Measurements from ENCODE around the gene SMIM20.

Gene SMIM20

DNA sequence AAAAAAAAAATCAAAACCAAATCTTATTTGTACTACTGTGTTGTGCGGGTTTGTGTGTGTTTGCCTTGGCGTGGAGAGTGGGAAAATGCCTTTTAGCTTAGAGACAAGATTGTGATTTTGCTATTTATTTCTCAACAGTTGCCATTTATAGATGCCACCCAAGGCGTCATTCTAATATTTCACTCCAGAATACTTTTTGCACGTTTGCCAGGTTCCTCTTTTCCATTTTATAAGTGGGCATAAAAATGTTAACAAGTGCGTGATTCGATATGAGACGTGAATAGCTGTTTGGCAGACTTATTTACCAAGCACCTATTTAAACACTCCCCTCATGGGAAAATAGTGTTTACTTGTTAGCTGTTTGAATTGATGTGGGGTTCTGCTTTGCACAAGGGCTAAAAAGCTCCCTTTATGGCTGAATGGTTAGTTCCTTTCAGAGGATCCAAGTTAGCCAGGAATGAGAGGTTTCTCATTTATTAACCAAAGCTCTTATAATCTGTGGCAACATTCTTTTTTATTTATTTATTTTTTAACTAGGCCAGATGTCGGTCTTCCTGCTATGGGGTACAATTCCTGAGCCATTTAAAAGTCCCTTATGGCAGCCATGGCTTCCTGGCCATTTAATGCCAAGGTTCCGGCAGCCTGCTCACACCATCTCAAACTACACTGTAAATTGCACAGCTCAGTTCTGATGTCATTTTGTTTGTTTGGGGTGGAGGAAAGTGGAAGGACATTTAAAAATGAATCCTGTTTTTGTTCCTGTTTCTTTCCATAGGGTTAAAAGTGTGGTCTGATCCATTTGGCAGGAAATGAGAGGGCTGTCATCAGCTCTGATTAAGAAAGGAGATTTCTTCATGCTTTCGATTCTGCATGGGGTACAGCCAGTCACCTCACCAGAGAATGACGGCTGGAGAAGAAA, 14.6 kb downstream of the SMIM20 start:
- DNase-seq: no peak

DNA sequence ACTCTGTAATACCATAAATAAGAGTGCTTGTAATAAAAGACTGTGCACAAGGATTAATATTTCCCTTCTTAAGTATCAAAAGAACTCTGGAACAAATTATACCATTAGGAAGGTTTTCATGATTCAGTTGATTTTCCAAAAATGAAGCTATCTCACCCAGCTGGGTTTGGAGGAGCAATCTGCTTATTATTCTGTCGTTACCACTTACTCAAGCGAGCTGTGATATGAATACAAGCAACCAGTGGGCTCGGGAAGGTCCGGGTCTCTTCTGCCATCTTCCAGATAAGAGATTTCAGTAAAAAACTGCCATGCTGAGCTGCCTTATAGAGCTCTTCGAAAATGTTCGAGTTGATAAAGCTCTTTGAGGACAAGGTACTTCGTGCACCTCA, 15.3 kb downstream of the SMIM20 start:
- DNase-seq: no peak

DNA sequence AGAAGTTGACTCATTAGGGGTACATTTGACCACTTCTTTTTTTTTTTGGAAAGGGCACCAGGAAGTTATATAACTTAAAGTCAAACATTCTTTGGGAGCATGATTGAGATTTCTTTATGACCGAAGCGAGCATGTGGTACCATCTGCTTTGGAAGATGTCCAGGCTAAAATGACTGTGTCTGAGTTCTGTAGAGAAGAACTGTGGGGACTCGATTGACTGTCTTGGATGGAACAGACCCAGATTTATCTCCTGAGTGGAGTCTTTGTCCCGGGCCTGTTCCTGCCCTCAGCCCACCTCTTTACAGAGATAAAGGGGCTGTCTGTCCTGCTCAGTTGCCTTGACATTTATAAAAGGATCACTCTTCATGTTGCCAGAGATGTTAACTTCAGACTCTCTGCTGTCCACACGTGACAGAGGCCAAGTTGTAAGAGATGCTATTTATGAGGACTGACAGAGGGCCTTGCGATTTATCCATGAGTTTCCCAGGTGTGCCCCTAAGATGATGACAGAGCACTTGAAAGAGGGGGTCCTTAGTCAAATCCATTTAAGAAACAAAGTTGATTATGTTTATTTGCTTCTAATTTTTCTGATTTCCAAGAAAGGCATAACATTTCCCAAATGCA, 16.8 kb downstream of the SMIM20 start:
- no peak for DNase-seq

GRCh38 chr4:25936696-25937095, 22.7 kb downstream of the SMIM20 start:
- DNase-seq: no peak

- DNase-seq: no peak
Observed at GRCh38 chr4:25937801-25938200, 23.8 kb downstream of the SMIM20 start.

DNA sequence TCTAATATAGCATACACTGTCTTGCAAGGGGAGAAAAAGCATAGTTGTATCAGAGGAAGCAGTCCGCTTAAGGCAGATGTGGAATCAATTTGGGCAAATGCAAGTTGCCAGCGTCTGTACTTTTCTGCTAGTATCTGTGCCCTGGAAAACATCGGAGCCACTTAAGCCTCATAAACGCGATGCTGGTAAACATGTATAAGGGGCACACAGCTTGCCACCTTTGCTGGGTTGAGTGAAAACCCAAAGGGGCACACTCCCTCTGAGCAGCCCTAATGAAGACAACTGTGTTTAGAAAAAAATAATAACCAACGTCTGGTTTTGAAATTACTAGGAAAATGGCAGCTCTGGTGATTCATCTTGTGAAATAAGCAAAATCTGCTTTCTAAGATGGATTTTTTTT, 24.3 kb downstream of the SMIM20 start:
- no peak for DNase-seq

DNA sequence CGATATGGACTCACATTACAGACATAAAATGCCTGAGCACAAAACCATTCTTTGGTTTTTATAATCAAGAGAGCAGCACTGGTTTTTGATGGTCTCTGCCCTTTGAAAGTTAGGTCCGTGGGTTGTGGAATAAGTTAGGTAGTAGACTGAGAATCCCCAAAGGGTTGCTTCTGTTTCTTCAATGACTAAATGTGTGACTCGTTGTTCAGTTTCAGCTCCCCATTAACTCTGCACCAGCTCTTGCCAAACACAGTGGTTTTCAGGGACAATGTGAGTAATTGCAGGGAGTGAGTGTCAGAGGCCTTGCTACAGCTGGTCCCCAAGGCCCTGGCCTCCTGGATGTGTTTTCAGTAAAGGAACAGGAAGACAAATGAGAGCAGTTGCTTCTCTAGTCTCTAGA, 24.8 kb downstream of the SMIM20 start:
- DNase-seq: peak; percentile 68

GRCh38 chr4:25939330-25939729, 25.3 kb downstream of the SMIM20 start:
- DNase-seq: no peak

DNA sequence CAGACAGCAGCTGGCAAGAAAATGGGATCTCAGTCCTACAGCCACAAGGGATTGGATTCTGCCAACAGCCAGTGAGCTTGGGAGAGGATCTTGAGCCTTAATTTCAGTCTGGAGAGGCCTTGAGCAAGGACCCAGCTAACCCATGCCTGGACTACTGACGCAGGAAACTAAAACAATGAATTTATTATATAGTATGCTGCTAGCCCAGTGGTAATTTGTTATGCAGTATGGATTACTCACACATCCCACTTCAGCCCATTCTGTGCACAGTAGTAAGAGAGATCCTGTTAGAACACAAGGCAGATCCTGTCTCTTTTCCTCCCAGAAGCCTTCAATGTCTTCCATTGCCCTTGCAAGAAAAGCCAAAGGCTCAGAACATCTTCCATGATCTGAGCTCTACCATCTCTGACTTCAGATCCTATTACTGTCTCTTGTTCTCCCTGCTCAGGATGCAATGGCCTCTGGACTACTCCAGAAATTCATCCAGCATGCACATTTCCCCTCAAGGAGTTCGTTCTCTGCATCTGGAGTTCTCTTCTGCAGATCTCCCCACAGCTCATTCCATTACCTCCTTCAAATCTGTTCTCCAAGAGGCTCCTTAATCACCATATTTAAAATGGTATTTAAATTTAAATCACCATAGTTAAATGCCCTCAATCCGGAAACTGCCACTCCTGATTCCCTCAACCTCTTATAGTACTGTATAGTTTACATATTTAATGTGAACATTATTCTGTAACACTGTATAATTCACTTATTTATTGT, 27.6 kb downstream of the SMIM20 start:
- DNase-seq: no peak

GRCh38 chr4:25943312-25943711, 29.3 kb downstream of the SMIM20 start:
- DNase-seq: no peak

GRCh38 chr4:25943805-25944204, 29.8 kb downstream of the SMIM20 start:
- no peak for DNase-seq

DNA sequence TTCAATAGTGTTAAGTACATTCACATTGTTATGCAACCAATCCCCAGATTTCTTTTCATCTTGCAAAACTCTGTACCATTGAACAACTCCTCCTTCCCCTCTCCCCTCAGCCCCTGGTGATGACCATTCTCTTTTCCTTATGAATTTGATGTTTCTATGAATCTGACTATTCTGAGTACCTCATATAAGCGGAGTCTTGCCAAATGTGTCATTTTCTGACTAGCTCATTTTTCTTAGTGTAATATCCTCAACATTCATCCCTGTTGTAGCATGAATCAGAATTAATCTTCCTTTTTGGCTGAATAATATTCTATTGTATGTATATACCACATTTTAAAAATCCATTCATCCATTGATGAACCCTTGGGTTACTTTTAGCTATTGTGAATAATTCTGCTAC, 34.0 kb downstream of the SMIM20 start:
- DNase-seq: no peak

- DNase-seq: no peak
Observed at GRCh38 chr4:25949173-25949748, 35.2 kb downstream of the SMIM20 start.

- no peak for DNase-seq
Observed at GRCh38 chr4:25949994-25950393, 36.0 kb downstream of the SMIM20 start.

- no peak for DNase-seq
Observed at GRCh38 chr4:25950461-25951389, 36.7 kb downstream of the SMIM20 start.

DNA sequence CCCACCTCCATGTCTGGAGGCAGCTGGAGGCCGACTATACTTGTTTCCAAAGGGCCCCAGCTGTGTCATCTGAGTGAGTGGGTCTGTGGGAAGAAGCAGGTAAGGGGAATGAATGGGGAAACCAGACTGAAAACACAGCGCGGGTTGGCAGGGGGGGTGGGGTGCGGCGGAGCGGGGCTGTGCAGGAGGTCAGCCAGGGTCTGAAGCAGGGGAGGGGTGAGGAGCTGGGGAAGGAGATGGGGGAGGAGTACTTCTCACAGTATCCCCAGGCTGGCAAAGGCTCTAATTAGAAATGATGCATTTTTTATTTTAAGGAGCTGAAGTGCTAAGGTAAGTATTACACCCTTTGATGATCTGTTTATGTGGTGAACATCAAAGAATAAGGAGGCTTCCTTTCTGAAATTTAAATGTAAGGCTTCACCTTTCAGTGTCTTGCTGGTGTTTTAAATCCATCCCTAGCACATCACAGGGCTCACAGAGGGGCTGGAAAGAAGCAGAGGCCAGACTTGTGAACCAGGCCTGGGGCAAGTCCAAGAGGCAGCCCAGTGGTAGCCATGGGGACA, 37.5 kb downstream of the SMIM20 start:
- DNase-seq: no peak

GRCh38 chr4:25953740-25954139, 39.7 kb downstream of the SMIM20 start:
- DNase-seq: no peak

DNA sequence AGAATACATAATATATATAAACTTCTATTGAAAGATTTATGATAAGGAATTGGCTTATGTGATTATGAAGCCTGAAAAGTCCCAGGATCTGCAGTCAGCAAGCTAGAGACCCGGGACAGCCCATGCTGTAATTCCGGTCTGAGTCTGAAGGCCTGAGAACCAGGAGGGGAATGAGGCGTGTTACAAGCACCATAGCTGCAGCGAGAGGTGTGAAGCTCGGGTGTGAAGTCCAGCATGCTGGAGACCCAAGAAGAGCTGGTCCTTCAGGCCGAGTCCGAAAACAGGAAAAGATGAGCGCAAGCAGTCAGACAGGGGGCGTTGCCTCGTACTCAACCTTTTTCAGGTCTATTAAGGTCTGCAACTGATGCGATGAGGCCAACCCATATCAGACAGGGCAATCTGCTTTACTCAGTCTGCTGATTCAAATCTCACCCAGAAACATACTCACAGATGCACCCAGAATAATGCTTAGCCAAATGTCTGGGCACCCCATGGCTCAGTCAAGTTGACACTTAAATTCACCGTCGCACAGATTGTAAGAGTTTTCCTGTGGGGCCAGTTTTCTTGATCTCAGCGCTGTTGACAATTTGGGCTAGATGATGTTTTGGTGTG, 40.4 kb downstream of the SMIM20 start:
- no peak for DNase-seq

- no peak for DNase-seq
Observed at GRCh38 chr4:25955705-25956104, 41.7 kb downstream of the SMIM20 start.

GRCh38 chr4:25956260-25956659, 42.2 kb downstream of the SMIM20 start:
- no peak for DNase-seq

- no peak for DNase-seq
Observed at GRCh38 chr4:25958110-25958509, 44.1 kb downstream of the SMIM20 start.
